ENCODE data around the gene APOA1.
A peak's percentile ranks its signal among the peaks of the same experiment; 100 is the strongest.

Gene APOA1

DNA sequence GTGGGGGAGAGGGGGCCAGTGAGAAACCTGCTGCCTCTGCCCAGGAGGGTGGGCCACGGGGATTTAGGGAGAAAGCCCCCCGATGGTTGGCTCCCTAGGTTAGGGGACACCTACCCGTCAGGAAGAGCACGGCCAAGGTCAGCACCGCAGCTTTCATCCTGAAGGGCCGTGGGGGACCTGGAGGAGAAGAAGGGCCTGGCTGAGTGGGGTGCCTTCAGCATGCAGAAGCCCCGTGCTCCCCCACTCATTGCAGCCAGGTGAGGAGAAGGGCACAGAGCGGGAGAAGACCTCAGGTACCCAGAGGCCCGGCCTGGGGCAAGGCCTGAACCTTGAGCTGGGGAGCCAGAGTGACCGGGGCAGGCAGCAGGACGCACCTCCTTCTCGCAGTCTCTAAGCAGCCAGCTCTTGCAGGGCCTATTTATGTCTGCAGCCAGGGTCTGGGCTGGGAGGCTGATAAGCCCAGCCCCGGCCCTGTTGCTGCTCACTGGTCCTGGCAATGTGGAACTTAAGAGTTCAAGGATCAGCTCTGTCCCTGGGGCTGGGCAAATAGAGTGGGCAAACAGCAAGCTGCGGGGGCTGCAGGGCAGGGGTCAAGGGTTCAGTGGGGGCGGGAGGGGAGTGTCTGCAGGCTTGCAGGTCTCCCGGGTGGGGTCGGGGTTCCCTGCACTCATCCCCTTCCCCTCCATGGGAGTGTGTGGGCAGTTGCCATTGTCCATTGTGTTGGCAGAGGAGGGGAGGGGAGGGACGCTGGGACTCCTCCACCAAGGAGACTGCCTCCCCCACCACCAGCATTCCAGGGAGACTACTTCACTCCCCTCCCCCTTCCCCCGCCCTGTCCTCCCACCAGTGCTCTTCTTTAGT is at the start of gene APOA1:
Gene APOA1, minus strand, starts transcription at position 392 of the 861 bp plus-strand sequence. Its CDS starts 235 bp downstream, at position 157.
- DNase-seq = peak; percentile 24

DNA sequence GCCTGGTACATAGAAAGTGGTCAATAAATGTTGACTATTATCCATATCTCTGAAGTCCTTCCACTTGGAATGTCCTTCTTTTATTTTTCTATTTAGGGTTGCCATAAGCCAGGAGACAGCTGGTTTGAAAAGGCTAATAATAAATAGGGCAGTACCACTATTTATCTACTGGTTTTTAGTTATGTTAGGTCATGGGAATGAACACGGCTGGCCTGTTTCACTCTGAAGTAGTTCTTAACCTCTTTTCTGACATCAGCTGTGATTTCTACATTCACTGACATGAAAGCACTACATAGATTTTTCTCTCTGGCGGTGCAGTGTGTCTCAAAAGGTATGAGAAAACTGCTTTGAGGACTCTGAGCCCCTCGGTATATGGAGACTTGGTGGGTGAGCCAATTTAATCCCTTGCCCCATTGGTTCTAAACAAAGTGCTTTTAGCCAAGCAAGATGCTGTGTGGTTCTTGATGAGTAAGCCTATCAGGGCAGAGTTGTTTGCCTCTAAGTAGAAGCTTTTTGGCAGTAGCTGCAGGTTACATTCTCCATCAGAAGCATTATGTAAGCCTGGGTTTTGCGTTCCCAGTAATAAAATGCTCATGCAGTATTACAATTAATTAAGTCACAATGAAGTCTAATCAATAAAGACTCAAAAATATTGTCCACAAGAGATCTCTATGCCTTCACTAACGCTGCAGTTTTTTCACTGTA is 48.7 kb upstream of the APOA1 start:
- peak; percentile 13 for DNase-seq

DNA sequence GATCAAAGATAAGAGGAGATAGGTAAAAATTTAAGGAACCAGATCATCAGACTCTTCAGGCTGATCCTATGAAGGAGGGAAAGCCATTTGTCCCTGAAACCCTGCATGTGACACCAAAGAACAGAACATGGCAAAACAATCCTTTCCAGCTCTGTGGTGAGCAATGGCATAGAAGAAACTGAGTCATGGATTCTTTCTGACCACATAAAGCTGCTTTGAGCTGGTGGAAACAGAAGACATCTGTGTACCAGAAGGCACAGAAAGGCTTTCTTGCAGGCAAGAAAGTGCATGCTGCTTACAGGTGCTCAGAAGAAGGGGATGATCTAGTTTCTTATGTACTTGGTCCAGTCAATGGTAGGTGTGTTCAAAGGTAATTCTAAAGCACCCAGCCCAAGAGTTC is 45.0 kb upstream of the APOA1 start:
- peak; percentile 79 for DNase-seq

DNA sequence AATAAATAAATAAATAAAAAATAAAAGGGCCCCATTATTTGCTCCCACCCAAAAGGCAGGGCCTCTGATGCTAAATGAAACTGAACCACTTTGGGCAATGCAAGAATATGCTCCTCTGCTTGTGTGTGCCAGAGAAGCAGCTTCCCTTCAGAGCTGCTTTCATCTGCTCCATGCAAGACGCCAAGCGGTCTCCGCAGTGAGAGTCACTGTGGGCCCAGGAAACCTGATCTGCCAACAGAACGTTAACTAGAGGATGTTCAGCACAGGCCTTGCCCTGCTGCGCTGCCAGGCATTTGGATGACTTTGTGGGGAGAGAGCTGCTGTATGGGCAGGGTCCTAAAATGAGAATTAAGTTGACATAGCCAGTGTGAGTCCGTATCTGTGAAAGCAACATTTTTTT is 43.7 kb upstream of the APOA1 start:
- DNase-seq = no peak

DNA sequence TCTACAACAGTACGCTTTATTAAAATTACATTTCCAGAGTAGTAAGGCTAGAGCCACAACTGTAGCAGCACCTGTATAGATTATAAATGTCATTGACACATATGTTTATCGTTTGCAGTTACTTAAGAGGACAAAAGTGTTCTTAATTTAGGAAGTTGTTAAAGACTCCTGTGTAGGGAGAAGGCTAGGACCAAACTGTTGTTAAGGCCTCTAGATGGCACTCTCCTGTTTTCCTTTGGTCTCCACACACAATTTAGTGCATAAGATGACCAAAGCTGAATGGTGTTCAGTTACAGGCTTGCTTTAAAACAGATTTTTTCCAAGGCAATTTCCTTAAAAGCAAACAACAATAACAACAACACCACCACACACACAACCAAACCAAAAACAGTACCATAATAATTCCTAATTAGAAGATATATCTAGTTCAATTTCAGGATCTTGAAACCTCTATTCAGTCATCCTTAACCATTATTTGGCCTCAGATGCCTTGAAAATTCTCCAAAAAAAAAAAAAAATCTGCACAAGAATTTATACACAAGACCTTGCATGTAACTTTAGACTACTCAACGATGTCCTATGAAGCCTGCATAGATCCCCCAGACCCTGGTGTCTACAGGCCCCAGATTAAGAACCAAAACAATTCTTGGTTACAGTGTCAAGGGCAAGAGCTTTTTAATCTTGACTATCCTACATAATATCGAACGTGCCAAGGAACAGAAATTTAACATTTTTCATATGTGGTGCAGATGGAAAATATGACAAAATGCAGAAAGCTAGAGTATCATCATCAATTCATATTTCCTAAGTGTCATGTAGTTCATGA is 42.6 kb upstream of the APOA1 start:
- DNase-seq = peak; percentile 71

DNA sequence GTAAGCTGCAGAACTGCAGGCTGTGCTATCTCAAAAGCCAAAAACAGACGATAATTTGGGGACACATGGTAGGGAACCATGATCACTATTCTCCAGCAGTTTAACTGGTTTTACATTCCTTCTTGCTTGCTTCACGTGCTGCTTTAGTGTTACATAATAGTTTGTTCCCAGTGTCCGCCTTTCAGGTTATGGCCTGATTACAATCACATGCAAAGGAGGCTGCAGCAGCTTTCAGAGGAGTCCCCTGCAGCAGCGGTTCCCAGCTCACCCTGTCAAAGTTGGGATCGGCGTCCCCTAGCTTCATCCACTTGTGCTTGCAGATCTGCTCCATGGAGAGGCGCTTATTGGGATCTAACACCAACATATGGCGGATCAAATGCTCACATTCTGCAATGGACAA is 39.2 kb upstream of the APOA1 start:
- DNase-seq = no peak

DNA sequence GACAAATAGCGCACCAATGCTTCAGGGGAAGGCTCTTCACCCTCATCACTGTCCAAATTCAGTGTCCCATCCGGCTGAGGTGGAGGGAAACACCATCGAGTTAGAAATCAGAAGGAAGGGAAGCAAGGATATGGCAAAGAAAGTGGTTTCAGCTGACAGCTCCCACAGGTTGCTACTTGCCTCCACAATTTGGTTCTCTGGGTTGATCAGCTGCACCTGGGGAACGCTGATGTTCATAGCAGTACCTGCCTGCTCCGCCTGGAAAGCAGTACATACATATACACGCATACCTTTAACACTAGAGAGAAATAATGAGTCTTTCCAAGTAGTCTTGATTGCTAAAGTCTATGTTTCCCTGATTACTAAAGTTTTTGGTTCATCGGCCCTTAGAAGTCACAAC is 37.8 kb upstream of the APOA1 start:
- DNase-seq = no peak

DNA sequence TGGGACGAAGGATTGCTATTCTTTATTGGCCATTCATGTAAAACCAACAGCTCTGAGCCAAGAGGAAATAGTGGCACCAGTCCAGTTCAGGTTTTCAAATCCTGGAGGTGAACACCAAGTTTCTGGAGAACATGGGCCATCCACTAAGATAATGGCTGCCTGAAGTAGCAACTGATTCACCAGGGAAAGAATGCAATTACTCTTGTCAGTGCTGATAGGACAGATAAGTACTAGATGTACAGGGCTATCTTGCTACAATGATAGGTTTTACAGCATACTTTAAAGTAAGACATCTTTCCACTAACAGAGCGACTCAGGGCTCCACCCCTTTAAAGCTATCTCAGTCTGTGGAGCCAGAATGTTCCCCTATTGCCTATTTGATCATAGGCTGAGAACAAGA is 36.8 kb upstream of the APOA1 start:
- DNase-seq = peak; percentile 83

DNA sequence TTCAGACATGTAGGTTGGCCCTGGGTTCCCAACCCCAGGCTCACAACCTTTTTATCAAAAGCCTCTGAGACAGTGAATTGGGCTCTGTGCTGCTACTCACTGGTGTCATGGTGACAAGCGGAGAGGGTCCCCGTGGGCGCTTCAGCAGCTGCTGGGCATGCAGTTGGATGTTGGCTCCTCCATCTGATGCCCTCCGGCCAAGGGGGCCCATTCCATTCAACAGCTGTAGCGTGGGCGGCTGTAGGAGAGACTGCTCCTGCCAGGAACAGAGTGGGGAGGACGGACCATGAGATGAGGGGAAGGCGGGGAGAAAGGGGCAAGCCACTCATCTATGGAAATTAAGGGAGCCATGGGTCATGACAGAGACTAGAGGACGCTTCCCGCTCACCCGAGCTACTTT is 36.0 kb upstream of the APOA1 start:
- no peak for DNase-seq

DNA sequence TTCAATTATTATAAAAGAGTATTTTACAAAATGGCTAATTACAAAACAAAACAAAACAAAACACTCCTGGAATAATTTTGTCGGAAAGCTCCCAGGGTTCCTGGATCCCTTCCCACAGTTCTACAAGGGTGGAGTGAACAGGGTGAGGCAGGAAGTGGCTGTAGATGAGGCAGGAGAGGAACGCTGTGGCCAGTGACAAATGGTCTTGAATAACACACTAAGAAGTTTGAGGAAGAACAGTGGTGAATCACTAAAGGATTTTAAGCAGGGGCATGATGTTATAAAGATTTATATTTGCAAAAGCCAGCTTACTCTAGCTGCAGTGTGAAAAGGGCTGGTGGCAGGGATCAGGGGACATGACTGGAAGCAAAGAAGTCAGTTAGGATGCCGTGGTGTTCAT is 33.8 kb upstream of the APOA1 start:
- DNase-seq = peak; percentile 90

DNA sequence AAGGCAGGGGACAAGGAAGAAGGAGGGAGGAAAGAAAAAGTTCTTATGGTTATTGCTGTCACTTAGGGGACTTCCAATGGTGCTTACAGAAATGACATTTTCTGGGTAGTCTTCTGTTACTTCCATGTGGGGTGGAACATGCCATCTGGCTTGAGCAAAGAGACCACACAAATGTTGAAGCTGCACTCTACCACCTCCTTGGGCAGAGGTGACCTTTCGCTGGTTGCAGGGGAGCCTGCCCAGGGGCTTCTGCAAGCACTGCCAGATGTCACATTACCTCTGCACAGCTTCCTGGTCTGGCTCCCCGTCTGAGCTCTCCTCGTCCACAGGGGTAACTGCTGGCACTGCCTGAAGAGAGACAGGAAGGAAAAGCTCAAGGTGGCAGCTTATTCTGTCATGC is 32.6 kb upstream of the APOA1 start:
- DNase-seq = no peak

DNA sequence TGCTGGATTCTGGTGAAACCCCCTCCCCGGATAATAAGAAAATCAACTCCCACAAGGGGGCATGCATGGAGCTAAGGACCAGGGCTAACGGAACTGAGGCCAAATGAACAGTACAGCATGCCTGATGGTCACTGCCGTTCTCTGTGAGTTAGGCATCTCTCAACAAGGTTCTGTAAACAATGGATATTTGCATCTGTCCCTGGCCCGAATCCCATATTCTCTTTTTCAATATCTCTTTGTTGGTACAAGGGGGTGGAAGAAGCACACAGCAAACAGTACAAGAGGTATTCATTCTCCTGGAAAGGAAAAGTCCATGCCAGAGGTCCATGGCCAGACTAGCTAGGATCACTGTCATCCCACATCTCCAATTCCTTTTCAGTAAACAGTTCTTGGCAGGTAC is 32.2 kb upstream of the APOA1 start:
- DNase-seq = no peak

DNA sequence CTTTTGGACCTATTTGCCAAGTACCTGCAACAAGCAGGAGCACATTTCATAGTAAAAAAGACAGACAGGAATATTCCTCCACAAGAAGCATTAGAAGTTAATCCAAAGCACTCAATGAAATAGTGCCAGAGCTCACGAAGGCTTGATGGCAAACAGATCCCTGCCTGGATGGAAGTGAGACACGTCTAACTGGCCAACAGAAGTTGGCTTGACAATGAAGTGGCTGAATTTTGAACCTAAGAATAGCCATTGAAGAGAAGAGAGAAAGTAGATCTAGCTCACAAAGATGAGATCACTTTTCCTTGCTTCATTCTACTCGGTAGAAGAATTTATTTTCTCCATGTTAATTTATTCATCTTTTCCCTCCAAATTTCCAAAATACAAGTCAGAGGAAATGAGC is 30.6 kb upstream of the APOA1 start:
- no peak for DNase-seq

DNA sequence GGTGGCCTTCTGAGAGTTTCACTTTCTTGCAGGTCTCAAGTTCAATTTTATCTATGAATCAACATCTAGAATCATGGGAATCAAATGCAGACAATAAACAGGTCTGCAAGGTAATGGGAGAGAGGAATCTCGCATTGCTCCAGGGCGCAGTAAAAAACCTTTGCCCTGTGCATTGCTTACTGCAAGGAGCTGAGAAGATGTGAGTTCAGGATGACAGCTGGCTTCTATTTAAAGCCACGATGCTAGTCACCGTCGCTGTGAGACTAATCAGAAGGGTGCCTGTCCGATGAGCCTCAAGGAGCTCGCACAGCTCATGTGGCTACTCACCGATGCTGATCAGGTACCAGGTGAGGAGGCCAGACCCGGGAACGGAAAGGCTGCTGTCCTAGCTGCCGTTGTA is 30.2 kb upstream of the APOA1 start:
- DNase-seq = no peak

DNA sequence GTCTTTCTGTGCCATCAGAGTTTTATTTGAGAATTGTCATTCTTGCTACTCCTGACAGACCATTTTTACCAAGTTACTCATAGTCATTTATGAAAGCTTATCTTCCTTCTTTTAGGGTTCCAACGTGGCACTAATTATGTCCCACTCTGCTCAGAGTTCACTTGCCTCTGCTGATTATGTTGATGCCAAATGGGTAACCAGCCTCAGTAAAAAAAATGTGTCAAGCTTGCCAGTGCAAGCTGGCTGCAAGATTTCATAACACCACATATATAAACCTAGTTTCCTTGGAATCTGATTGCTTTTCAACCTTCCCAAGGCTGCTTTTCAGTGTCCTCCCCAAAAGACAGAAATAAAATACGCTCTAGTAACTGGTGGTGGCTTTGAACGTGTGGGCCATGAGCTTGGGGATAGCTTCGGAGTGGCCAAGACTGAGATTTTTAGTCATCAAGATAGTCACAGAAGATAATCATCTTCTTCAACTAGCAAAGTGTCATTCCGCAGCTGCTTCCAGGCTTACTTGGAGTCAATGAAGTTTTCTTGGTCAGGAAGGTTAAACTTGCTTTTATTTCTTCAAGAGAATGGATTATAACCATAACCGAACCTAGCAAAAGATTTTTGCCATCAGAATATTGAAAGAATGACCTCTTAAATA is 29.5 kb upstream of the APOA1 start:
- no peak for DNase-seq

DNA sequence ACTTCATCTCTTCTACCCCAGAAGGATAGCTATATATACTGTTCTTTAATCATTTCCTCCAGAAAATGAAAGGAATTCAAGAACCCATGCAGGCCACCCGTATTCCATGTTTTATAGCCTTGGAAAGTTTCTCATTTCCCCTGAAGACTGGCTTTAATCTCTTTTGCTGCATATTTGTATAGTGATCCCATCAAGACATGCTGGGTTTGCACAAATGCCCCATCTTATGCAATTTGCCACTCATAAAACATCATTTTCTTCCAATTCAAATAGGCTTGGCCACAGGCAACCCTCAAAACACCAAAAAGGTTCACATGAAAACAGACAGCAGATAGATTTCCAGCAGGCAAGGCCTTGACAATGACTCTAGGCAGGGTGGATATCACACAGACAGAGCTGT is 28.3 kb upstream of the APOA1 start:
- DNase-seq = peak; percentile 86

DNA sequence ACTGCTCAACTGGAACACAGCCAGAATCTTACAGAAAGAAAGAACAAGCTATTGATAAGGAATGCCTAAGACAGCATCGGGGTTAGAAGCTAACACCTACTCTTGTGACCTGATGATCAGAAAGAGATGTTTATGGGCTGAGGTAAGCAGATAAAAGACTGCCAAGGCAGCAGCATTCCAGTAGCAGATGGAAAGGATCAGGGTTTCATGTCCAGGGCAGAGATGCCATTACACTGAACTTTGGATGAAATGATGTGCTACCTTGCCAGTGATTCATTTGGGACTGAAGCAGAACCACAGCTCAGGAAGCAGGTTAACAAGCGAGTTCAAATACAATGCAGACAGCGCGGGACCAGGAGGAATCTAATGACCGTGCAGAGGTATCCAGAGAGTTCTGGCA is 27.1 kb upstream of the APOA1 start:
- DNase-seq = peak; percentile 37

DNA sequence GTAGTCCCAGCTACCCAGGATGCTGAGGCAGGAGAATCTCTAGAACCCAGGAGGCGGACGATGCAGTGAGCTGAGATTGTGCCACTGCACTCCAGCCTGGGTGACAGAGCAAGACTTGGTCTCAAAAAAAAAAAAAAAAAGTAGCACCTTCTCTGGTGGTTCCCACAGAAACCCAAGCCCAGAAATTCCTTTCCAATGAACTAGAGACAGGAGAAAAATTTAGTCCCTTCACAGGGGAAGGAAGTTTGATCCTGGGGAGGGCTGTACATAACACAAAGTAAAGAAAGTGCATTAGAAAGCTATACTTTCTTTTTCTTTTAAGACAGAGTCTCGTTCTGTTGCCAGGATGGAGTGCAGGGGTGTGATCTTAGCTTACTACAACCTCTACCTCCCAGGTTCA is 25.5 kb upstream of the APOA1 start:
- DNase-seq = peak; percentile 41

DNA sequence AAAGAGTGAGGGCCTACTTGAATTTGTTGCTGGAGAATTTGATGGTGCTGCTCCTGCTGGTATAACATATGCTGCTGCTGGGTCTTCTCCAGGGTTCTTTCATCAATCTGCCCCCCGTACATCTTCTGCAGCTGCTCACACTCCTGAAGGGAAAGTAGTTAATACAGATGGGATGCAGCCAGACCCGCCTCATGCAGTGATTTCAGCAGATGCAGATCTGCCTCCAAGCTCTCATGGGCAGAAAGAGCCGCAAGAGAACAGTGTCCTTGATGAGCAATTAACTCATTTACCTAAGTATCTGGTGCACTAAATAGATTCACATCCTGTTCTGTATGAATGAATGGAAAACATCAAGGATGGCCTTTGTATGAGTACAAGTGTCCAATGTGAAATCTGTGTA is 24.8 kb upstream of the APOA1 start:
- DNase-seq = peak; percentile 28

DNA sequence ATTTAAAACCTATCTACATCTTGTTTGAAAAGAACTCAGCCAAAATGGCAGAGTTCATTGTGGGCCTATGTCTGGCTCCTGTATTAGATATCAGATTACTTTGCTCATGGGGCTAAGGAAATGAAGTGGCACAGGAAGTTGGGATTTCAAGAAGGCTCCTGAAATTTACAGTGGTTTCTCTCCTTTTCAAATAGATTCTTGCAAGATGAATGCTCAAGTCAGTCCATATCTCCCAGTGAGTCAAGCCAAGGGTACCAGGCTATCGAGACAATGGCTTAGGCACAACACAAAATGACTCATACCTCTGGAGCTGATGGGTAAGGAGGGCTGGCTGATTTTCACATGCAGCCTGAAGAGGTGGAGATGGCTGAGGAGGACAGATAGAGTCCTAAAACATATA is 24.1 kb upstream of the APOA1 start:
- DNase-seq = peak; percentile 67

DNA sequence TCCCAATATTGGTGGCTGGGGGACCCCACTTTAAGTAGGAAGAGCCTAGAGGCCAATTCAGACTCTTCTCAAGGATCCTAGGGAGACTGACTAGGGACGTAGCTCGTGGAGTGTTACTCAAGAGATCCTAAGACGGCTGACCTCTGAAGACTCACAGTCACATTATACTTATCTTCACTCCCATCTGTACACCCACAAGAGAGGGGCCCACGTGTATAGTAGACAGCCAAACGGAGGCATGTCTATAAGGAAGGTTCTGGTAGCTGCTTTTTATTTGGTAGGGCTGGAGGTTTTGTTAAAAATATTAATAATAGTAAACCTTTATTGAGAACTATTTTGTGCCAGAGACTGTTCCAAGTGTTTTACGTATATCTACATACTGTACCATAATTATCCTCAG is 22.9 kb upstream of the APOA1 start:
- no peak for DNase-seq

DNA sequence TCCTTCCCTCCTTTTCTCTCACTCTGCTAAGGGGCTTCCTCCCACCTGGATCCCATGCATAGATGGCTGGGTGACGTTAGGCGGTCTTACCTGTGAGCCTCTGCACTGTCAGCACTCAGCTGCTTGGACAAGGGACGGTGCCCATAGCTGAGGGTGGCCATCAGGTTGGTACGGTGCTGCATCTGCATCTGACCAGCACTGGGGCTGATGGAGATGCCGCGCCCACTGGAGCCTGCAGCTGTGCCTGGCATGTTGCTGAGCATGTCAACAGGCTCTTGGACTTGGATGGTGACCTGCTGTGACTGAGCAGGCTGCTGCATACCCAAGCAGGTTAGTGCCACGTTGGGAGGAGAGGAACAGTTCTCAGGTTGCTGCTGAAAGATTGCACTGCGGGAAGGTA is 21.8 kb upstream of the APOA1 start:
- DNase-seq = no peak

DNA sequence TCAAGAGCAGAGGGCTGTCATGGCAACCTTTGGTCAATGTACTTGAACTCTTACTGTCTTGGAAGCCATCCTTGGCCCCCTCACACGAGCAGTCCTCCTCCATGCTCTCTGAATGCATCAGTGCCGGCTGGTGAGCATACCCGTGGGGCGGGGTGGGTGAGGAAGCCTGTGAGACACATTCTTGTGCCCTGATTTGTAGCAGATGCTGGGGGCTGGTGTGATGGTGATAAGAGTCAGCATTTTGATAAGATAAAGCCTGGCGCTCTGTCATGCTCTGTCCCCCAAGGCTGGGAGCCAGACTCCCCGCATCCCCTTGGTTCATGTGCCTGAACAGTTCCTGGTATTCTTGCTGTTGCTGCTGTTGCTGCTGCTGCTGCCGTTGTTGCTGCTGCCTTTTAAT is 20.5 kb upstream of the APOA1 start:
- no peak for DNase-seq
